ENCODE results near the gene OR52W1.

Gene OR52W1

DNA sequence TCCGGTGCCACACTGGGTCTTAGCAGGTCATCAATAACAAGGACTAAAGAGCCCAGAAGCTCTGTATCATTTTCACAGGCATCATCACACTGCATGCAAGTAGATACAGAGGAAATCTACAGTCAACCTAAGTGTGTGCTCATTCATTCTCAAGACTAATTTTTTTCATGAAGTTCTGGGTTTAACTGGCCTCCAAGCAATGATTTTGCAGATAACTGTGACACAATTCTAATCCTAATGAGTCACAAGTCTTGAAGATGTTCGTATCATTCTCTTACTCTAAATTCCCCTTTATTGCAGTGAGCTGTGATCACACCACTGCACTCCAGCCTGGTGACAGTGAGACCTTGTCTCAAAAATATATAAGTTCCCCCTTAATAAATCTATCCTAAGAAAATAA is 2.5 kb downstream of the OR52W1 start:
- Histone ChIP-seq H3K9ac (ENCODE audit: low read depth, low read length) (no peak overlapping the region), H3K27ac (ENCODE audit: low read length) (no peak overlapping the region), H3K4me3 (ENCODE audit: low read length) (no peak overlapping the region)

GRCh38 chr11:6202041-6202440 is 3.0 kb downstream of the OR52W1 start:
- H3K4me3 ChIP-seq (ENCODE audit: low read length): no peak overlapping the region
- H3K27me3 ChIP-seq (ENCODE audit: insufficient read depth, low read length): no peaks in the 10 kb centered on the region
- peaks cover 7% of the 10 kb centered on the region for H3K4me1 ChIP-seq (ENCODE audit: insufficient read depth, low read length)
- no peak overlapping the region for H3K9ac ChIP-seq (ENCODE audit: low read depth, low read length)
- H3K27ac ChIP-seq (ENCODE audit: low read length): no peak overlapping the region
- peaks cover 19% of the 10 kb centered on the region for H3K36me3 ChIP-seq (ENCODE audit: insufficient read depth, low read depth, low read length)
- H3K9me3 ChIP-seq (ENCODE audit: insufficient read depth, low read depth, low read length): no peaks in the 10 kb centered on the region

More for the DNA sequence above, 2.5 kb downstream of the OR52W1 start:
- H3K36me3 ChIP-seq (ENCODE audit: insufficient read depth, low read depth, low read length): peaks cover 14% of the 10 kb centered on the region
- no peaks in the 10 kb centered on the region for H3K27me3 ChIP-seq (ENCODE audit: insufficient read depth, low read length)
- H3K4me1 ChIP-seq (ENCODE audit: insufficient read depth, low read length): peaks cover 7% of the 10 kb centered on the region
- H3K9me3 ChIP-seq (ENCODE audit: insufficient read depth, low read depth, low read length): no peaks in the 10 kb centered on the region

DNA sequence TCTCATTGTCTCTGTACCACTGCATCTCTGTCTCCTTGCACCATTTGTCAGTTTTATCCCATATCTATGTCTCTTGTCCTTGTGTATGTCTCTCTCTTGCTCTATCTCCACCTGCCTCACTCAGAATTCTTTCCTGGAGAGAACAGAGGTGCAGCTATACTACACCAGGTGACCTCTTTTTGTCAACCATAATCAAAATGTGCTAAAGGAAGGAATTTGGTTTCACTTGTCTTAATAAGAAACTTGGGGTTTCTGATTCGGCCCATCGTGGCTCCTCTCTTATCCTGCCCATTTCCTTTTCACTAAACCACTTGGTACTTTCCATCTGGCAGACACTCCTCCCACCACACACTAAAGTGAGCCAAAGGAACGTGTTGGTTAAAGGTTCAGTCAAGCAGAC is 4.3 kb downstream of the OR52W1 start:
- Histone ChIP-seq H3K36me3 (ENCODE audit: insufficient read depth, low read depth, low read length) (peaks cover 19% of the 10 kb centered on the region), H3K9me3 (ENCODE audit: insufficient read depth, low read depth, low read length) (no peaks in the 10 kb centered on the region), H3K9ac (ENCODE audit: low read depth, low read length) (no peak overlapping the region), H3K27me3 (ENCODE audit: insufficient read depth, low read length) (no peaks in the 10 kb centered on the region), H3K27ac (ENCODE audit: low read length) (no peak overlapping the region), H3K4me1 (ENCODE audit: insufficient read depth, low read length) (peaks cover 7% of the 10 kb centered on the region), H3K4me3 (ENCODE audit: low read length) (no peak overlapping the region)

DNA sequence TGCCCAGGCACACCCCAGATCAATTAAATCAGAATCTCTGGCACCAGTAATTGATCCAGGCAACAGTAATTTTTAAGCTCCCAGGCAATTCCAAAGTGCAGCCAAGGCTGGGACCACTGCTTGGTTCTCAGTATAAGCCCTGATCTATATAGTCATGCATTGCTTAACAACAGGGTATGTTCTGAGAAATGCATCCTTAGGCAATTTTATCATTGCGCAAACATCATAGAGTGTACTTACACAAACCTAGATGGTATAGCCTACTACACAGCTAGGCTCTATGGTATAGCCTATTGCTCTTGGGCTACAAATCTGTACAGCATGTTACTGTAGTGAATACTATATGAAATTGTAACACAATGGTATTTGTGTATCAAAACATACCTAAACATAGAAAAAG is 5.7 kb downstream of the OR52W1 start:
- Histone ChIP-seq H3K27me3 (ENCODE audit: insufficient read depth, low read length) (no peaks in the 10 kb centered on the region), H3K4me1 (ENCODE audit: insufficient read depth, low read length) (peaks cover 7% of the 10 kb centered on the region), H3K27ac (ENCODE audit: low read length) (no peak overlapping the region), H3K9me3 (ENCODE audit: insufficient read depth, low read depth, low read length) (no peaks in the 10 kb centered on the region), H3K9ac (ENCODE audit: low read depth, low read length) (no peak overlapping the region), H3K4me3 (ENCODE audit: low read length) (no peak overlapping the region), H3K36me3 (ENCODE audit: insufficient read depth, low read depth, low read length) (peaks cover 24% of the 10 kb centered on the region)

GRCh38 chr11:6205366-6205765 is 6.3 kb downstream of the OR52W1 start, which contains the start of gene C11orf42:
Gene C11orf42 (plus strand): TSS chr11:6205557. CDS start chr11:6205616, 59 bp downstream.
- H3K4me1 ChIP-seq (ENCODE audit: insufficient read depth, low read length): peaks cover 7% of the 10 kb centered on the region
- H3K27me3 ChIP-seq (ENCODE audit: insufficient read depth, low read length): no peaks in the 10 kb centered on the region
- no peak within 1 kb of the TSS for H3K9ac ChIP-seq (ENCODE audit: low read depth, low read length)
- peaks cover 30% of the 10 kb centered on the region for H3K36me3 ChIP-seq (ENCODE audit: insufficient read depth, low read depth, low read length)
- H3K9me3 ChIP-seq (ENCODE audit: insufficient read depth, low read depth, low read length): no peaks in the 10 kb centered on the region
- no peak within 1 kb of the TSS for H3K4me3 ChIP-seq (ENCODE audit: low read length)
- H3K27ac ChIP-seq (ENCODE audit: low read length): no peak within 1 kb of the TSS

DNA sequence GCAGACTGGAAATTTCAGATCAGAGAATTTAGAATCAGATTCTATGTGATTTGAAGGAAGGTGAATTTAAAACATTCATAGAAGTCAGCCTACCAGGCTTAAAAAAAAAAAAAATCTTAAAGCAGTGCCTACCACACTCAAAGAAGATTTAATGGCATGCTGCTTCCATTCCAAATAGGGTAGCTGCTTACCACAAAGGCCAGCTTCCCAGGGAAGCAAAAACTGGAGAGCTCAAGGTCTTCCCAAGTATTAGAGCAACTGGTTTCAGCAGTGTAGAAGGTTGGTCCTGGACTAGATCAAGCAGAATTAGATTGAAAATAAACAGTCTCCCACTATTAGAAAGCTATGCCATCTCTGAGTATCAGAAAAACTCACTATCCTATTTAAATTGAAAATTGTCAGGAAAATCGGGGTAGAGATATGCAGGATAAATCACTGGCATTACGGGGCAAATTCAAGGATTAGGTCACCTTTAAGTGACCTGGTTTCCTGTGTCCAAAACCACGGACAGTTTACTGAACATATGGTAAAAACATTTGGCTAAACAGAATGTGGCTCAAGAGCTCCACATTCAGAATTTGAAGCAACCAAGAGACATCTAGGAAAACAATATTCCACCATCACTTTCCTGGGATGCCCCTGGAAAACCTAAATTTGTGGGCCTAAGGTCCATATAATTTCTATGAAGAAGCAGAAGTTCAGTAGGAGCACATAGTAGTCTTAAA is 7.6 kb downstream of the OR52W1 start:
- H3K36me3 ChIP-seq (ENCODE audit: insufficient read depth, low read depth, low read length): peaks cover 42% of the 10 kb centered on the region
- no peak overlapping the region for H3K4me3 ChIP-seq (ENCODE audit: low read length)
- no peaks in the 10 kb centered on the region for H3K27me3 ChIP-seq (ENCODE audit: insufficient read depth, low read length)
- H3K9ac ChIP-seq (ENCODE audit: low read depth, low read length): no peak overlapping the region
- no peak overlapping the region for H3K27ac ChIP-seq (ENCODE audit: low read length)
- H3K4me1 ChIP-seq (ENCODE audit: insufficient read depth, low read length): no peaks in the 10 kb centered on the region
- no peaks in the 10 kb centered on the region for H3K9me3 ChIP-seq (ENCODE audit: insufficient read depth, low read depth, low read length)

- Histone ChIP-seq H3K4me3 (ENCODE audit: low read length) (no peak overlapping the region), H3K9ac (ENCODE audit: low read depth, low read length) (no peak overlapping the region), H3K27me3 (ENCODE audit: insufficient read depth, low read length) (no peaks in the 10 kb centered on the region), H3K9me3 (ENCODE audit: insufficient read depth, low read depth, low read length) (no peaks in the 10 kb centered on the region), H3K27ac (ENCODE audit: low read length) (no peak overlapping the region), H3K36me3 (ENCODE audit: insufficient read depth, low read depth, low read length) (peaks cover 66% of the 10 kb centered on the region), H3K4me1 (ENCODE audit: insufficient read depth, low read length) (no peaks in the 10 kb centered on the region)
Observed at GRCh38 chr11:6209801-6210200, 10.8 kb downstream of the OR52W1 start.

DNA sequence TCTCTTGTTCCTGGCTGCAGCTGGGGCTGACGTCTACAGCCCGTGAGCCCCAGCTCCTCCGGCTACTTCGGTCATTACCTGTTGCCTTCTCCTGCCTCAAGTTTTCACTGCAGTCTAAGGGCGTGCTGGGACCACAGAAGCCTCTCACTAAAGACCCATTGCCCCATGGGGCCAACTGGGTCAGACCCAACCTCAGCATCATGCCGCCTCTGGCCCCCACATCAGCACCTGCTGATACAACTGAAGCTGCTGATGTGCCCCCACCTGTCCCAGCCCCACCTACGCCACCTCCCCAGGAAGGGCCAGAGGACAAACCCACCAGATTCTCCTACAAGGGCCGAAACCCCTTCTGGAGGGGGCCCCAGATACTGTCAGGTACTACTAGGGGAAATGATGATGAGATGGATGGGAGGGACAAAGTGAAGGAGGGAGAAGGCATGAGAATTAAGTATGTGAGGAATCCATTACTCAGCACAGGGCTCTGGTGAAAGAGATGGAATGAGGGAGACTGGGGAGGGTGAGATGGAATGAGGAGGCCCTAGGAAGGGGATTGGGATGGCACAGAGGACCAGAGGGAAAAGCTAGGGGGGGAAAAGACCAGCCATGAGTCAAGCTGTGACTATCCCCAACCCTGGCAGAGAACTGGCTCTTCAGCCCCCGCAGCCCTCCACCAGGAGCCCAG is 11.4 kb downstream of the OR52W1 start:
- H3K9me3 ChIP-seq (ENCODE audit: insufficient read depth, low read depth, low read length): no peaks in the 10 kb centered on the region

GRCh38 chr11:6214530-6214929 is 15.5 kb downstream of the OR52W1 start:
- Histone ChIP-seq H3K36me3 (ENCODE audit: insufficient read depth, low read depth, low read length) (peaks cover 92% of the 10 kb centered on the region), H3K9ac (ENCODE audit: low read depth, low read length) (no peak overlapping the region), H3K4me1 (ENCODE audit: insufficient read depth, low read length) (no peaks in the 10 kb centered on the region)

More for the DNA sequence above, 11.4 kb downstream of the OR52W1 start:
- H3K4me1 ChIP-seq (ENCODE audit: insufficient read depth, low read length): no peaks in the 10 kb centered on the region
- H3K27me3 ChIP-seq (ENCODE audit: insufficient read depth, low read length): no peaks in the 10 kb centered on the region
- no peak overlapping the region for H3K4me3 ChIP-seq (ENCODE audit: low read length)
- H3K36me3 ChIP-seq (ENCODE audit: insufficient read depth, low read depth, low read length): peaks cover 69% of the 10 kb centered on the region
- no peak overlapping the region for H3K27ac ChIP-seq (ENCODE audit: low read length)
- H3K9ac ChIP-seq (ENCODE audit: low read depth, low read length): no peak overlapping the region

GRCh38 chr11:6216501-6216900 is 17.5 kb downstream of the OR52W1 start:
- H3K9me3 ChIP-seq (ENCODE audit: insufficient read depth, low read depth, low read length): no peaks in the 10 kb centered on the region
- H3K36me3 ChIP-seq (ENCODE audit: insufficient read depth, low read depth, low read length): peaks cover 92% of the 10 kb centered on the region
- no peaks in the 10 kb centered on the region for H3K27me3 ChIP-seq (ENCODE audit: insufficient read depth, low read length)
- no peak overlapping the region for H3K4me3 ChIP-seq (ENCODE audit: low read length)
- H3K4me1 ChIP-seq (ENCODE audit: insufficient read depth, low read length): no peaks in the 10 kb centered on the region
- no peak overlapping the region for H3K27ac ChIP-seq (ENCODE audit: low read length)
- H3K9ac ChIP-seq (ENCODE audit: low read depth, low read length): no peak overlapping the region

More at GRCh38 chr11:6214530-6214929, 15.5 kb downstream of the OR52W1 start:
- no peak overlapping the region for H3K27ac ChIP-seq (ENCODE audit: low read length)
- H3K9me3 ChIP-seq (ENCODE audit: insufficient read depth, low read depth, low read length): no peaks in the 10 kb centered on the region
- no peaks in the 10 kb centered on the region for H3K27me3 ChIP-seq (ENCODE audit: insufficient read depth, low read length)
- no peak overlapping the region for H3K4me3 ChIP-seq (ENCODE audit: low read length)

- Histone ChIP-seq H3K27me3 (ENCODE audit: insufficient read depth, low read length) (no peaks in the 10 kb centered on the region), H3K9ac (ENCODE audit: low read depth, low read length) (no peak overlapping the region), H3K36me3 (ENCODE audit: insufficient read depth, low read depth, low read length) (peaks cover 92% of the 10 kb centered on the region)
Observed at GRCh38 chr11:6217722-6218121, 18.7 kb downstream of the OR52W1 start.

GRCh38 chr11:6219359-6219758 is 20.3 kb downstream of the OR52W1 start:
- Histone ChIP-seq H3K27me3 (ENCODE audit: insufficient read depth, low read length) (no peaks in the 10 kb centered on the region), H3K36me3 (ENCODE audit: insufficient read depth, low read depth, low read length) (peaks cover 95% of the 10 kb centered on the region), H3K27ac (ENCODE audit: low read length) (no peak overlapping the region), H3K4me1 (ENCODE audit: insufficient read depth, low read length) (no peaks in the 10 kb centered on the region), H3K9ac (ENCODE audit: low read depth, low read length) (no peak overlapping the region), H3K4me3 (ENCODE audit: low read length) (no peak overlapping the region), H3K9me3 (ENCODE audit: insufficient read depth, low read depth, low read length) (no peaks in the 10 kb centered on the region)

More at GRCh38 chr11:6217722-6218121, 18.7 kb downstream of the OR52W1 start:
- no peaks in the 10 kb centered on the region for H3K9me3 ChIP-seq (ENCODE audit: insufficient read depth, low read depth, low read length)
- H3K4me3 ChIP-seq (ENCODE audit: low read length): no peak overlapping the region
- H3K4me1 ChIP-seq (ENCODE audit: insufficient read depth, low read length): no peaks in the 10 kb centered on the region
- H3K27ac ChIP-seq (ENCODE audit: low read length): no peak overlapping the region
